Activated naive CD8-positive, alpha-beta T cell treated with anti-CD3 and anti-CD28 coated beads, Interleukin-2, amount 50 U/mL, for 16 hours (primary cell): ENCODE results near the gene ANKRD9.

Source experiments
- DNase-seq: peaks from one replicate; pipeline ENCODE4 v3.0.0-alpha.2; 2020; ENCODE audit warnings: low read depth, low spot score

The ANKRD9 gene

GRCh38 chr14:102499401-102500157 is 10.0 kb downstream of the ANKRD9 start:
- DNase-seq, result no peak

- no peak for DNase-seq
These were observed 10.8 kb downstream of the ANKRD9 start for GRCh38 chr14:102498678-102499265.

GRCh38 chr14:102497998-102498677 is 11.4 kb downstream of the ANKRD9 start:
- no peak for DNase-seq

- DNase-seq, result no peak
These were observed 12.4 kb downstream of the ANKRD9 start for GRCh38 chr14:102496958-102497744.

- no peak for DNase-seq
These were observed 13.3 kb downstream of the ANKRD9 start for GRCh38 chr14:102496331-102496691.

GRCh38 chr14:102495491-102496330 is 13.9 kb downstream of the ANKRD9 start:
- no peak for DNase-seq

- no peak for DNase-seq
These were observed 16.0 kb downstream of the ANKRD9 start for GRCh38 chr14:102493585-102493984.

GRCh38 chr14:102493096-102493495 is 16.5 kb downstream of the ANKRD9 start:
- DNase-seq, result no peak

- DNase-seq, result no peak
These were observed 17.1 kb downstream of the ANKRD9 start for GRCh38 chr14:102492531-102492910.

GRCh38 chr14:102491786-102492530 is 17.6 kb downstream of the ANKRD9 start:
- no peak for DNase-seq

GRCh38 chr14:102491366-102491765 is 18.2 kb downstream of the ANKRD9 start:
- DNase-seq, result no peak

- DNase-seq, result no peak
These were observed 19.1 kb downstream of the ANKRD9 start for GRCh38 chr14:102490456-102490855.

- DNase-seq, result no peak
These were observed 22.4 kb downstream of the ANKRD9 start for GRCh38 chr14:102487204-102487577.

GRCh38 chr14:102486513-102487203 is 22.9 kb downstream of the ANKRD9 start:
- no peak for DNase-seq

GRCh38 chr14:102485693-102486512 is 23.7 kb downstream of the ANKRD9 start:
- no peak for DNase-seq

- no peak for DNase-seq
These were observed 25.3 kb downstream of the ANKRD9 start for GRCh38 chr14:102484316-102484715.

- DNase-seq, result no peak
These were observed 27.8 kb downstream of the ANKRD9 start for GRCh38 chr14:102481791-102482238.

- DNase-seq, result no peak
These were observed 28.2 kb downstream of the ANKRD9 start for GRCh38 chr14:102481371-102481770.

- no peak for DNase-seq
These were observed 29.8 kb downstream of the ANKRD9 start for GRCh38 chr14:102479777-102480176.
